Suprapubic skin (tissue), 4 donors: ENCODE data around the gene OR6N1. TPM values are rescaled to one million over a fixed set of nuclear protein-coding genes. Genes with fewer than 3 reads are reported as not detected.

ENCODE experiments used
- DNase-seq, 2 donors: peaks; one replicate each; pipeline ENCODE4 v3.0.0-alpha.2; 2019; ENCODE audit warnings: low spot score in 2 of 2
- H3K27ac ChIP-seq: fragments of 200-600 bp; sonication (generic); one replicate; pipeline ENCODE4 v1.5.1; 2019
- H3K27me3 ChIP-seq: fragments of 200-600 bp; sonication (generic); one replicate; pipeline ENCODE4 v1.5.1; 2019
- H3K36me3 ChIP-seq: fragments of 200-600 bp; sonication (generic); one replicate; pipeline ENCODE4 v1.5.1; 2019
- H3K4me1 ChIP-seq: fragments of 200-600 bp; sonication (generic); one replicate; pipeline ENCODE4 v1.5.1; 2019
- H3K4me3 ChIP-seq: fragments of 200-600 bp; sonication (generic); one replicate; pipeline ENCODE4 v1.5.1; 2019; ENCODE audit warnings: mild to moderate bottlenecking
- H3K9me3 ChIP-seq: fragments of 200-600 bp; sonication (generic); one replicate; pipeline ENCODE4 v1.5.1; 2019
- EP300 ChIP-seq: sonication (generic); formaldehyde crosslinking; IDR thresholded peaks from one replicate; pipeline ENCODE4 v1.6.1; 2017; ENCODE audit warnings: antibody characterized with exemption
- POLR2A ChIP-seq, 2 donors: fragments of 450-650 bp; IDR thresholded peaks; one replicate each; pipeline ENCODE4 v1.6.1; 2017; ENCODE audit warnings: antibody characterized with exemption in 2 of 2, mild to moderate bottlenecking in 2 of 2, moderate library complexity in 2 of 2
- POLR2AphosphoS5 ChIP-seq, 3 donors: sonication (generic); formaldehyde crosslinking; IDR thresholded peaks; one replicate each; pipeline ENCODE4 v1.6.1; 2017; ENCODE audit warnings: antibody characterized with exemption in 3 of 3
- WGBS: methylation state at CpG from one replicate; pipeline ENCODE4 v1.1.5; 2018; 5-methylcytosine and 5-hydroxymethylcytosine counted together
- total RNA-seq, 4 donors: library from RNA; depleted of rRNA; stranded (reverse); fragments of >200 nt; gene quantifications; one replicate each; pipeline ENCODE4 v1.1.0, GENCODE V29; 2016
- TF ChIP-seq, protein P1 (sequence below), 2 donors: fragments of 200-600 bp in 1 of 2; fragments of 450-650 bp in 1 of 2; sonication (generic) in 1 of 2; IDR thresholded peaks; one replicate each; pipeline ENCODE4 v1.5.1; 2016 to 2019; ENCODE audit warnings: antibody characterized with exemption in 2 of 2, mild to moderate bottlenecking in 1 of 2, moderate library complexity in 1 of 2

The OR6N1 gene
- total RNA-seq, 4 donors from 2014 or later, result not detected

DNA sequence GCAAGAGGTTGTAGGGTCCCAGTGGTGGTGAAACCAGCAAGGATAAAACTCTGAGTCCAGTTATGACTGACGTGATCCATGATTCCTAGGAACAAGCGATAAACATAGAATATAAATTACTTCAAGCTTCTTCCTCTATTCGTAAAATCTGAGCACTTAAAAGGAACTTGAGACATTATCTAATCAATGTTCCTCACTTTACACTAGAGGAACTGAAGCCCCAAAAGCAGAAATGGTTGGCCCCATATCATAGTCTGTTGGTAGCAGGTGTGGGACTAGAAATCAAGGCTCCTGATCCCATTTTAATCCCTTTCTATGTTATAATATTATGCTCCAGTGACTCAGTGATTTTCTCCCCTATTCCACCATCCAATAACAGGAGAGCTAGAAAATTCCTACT lies 37.3 kb upstream of the OR6N1 start:
- DNase-seq, result no peak
- Histone ChIP-seq H3K4me1 (no peaks in the 10 kb centered on the region), H3K9me3 (no peaks in the 10 kb centered on the region), H3K27me3 (no peaks in the 10 kb centered on the region), H3K27ac (no peak overlapping the region), H3K4me3 (no peak overlapping the region), H3K36me3 (no peaks in the 10 kb centered on the region)
- TF ChIP-seq POLR2AphosphoS5 (IDR thresholded peaks at IDR 0.05), result no peak
- TF ChIP-seq POLR2A (IDR thresholded peaks at IDR 0.05), result no peak
- TF ChIP-seq, protein P1, sequence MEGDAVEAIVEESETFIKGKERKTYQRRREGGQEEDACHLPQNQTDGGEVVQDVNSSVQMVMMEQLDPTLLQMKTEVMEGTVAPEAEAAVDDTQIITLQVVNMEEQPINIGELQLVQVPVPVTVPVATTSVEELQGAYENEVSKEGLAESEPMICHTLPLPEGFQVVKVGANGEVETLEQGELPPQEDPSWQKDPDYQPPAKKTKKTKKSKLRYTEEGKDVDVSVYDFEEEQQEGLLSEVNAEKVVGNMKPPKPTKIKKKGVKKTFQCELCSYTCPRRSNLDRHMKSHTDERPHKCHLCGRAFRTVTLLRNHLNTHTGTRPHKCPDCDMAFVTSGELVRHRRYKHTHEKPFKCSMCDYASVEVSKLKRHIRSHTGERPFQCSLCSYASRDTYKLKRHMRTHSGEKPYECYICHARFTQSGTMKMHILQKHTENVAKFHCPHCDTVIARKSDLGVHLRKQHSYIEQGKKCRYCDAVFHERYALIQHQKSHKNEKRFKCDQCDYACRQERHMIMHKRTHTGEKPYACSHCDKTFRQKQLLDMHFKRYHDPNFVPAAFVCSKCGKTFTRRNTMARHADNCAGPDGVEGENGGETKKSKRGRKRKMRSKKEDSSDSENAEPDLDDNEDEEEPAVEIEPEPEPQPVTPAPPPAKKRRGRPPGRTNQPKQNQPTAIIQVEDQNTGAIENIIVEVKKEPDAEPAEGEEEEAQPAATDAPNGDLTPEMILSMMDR (IDR thresholded peaks at IDR 0.05), result no peak
- TF ChIP-seq EP300, result no peak
- WGBS, result 72% methylated on average over 3 of the region's 3 CpGs

DNA sequence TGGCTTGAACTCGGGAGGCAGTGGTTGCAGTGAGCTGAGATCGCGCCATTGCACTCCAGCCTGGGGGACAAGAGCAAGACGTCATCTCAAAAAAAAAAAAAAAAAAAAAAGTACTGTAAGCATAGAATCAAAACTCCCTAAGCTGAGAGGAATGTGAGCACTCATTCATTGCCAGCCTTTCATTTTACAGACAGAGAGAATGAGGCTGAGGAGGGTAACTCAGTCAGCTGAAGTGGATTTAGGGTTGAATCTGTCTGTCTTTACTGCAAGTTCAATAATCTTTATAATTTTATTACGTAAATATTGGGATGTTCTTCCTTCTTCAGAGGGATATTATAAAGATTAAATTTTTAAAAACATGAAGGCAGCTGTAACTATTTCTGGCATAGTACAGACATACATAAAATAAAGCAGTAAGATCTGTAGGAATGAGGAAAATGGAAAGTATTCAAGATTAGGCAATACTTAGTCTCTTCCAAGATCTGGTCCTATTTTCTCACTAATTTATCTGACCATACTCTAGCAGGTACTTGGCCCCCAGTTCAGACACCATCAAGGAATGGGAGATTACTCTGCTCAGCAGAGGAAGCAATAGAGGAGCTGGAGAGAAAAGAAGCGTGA lies 35.0 kb upstream of the OR6N1 start:
- 52% methylated on average over 6 of the region's 6 CpGs for WGBS

DNA sequence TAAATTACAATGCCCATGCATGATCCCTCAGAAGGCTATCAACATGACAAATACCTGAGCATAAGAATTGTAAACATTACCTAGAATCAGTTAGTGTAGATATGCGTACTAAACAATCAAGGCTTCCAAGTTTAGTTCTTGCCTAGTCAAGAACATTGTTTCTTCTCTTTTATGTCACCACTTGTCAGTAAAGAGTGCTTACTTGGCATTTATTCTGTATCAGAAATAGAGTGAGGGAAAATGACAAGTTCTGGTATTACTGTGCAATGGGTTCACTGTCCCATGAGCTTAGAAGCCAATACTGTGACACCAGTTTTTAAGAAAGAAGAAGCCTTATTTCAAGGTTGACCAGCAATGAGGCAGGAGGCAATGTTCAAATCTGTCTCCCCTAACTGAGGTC lies 31.7 kb upstream of the OR6N1 start:
- TF ChIP-seq, protein P1 (IDR thresholded peaks at IDR 0.05), result no peak
- no peak for TF ChIP-seq EP300
- TF ChIP-seq POLR2A (IDR thresholded peaks at IDR 0.05), result no peak
- TF ChIP-seq POLR2AphosphoS5 (IDR thresholded peaks at IDR 0.05), result no peak
- H3K9me3 ChIP-seq, result no peaks in the 10 kb centered on the region
- 76% methylated on average over 1 of the region's 1 CpG for WGBS
- H3K36me3 ChIP-seq, result no peaks in the 10 kb centered on the region
- no peak overlapping the region for H3K4me3 ChIP-seq
- no peak overlapping the region for H3K27ac ChIP-seq
- H3K27me3 ChIP-seq, result no peaks in the 10 kb centered on the region
- no peaks in the 10 kb centered on the region for H3K4me1 ChIP-seq
- no peak for DNase-seq

More for the DNA sequence above, 35.0 kb upstream of the OR6N1 start:
- H3K9me3 ChIP-seq, result no peaks in the 10 kb centered on the region
- no peak overlapping the region for H3K4me3 ChIP-seq
- H3K4me1 ChIP-seq, result no peaks in the 10 kb centered on the region
- no peak for TF ChIP-seq POLR2A (IDR thresholded peaks at IDR 0.05)
- no peak for TF ChIP-seq EP300
- TF ChIP-seq, protein P1 (IDR thresholded peaks at IDR 0.05), result no peak
- no peak for TF ChIP-seq POLR2AphosphoS5 (IDR thresholded peaks at IDR 0.05)
- H3K27ac ChIP-seq, result no peak overlapping the region
- no peaks in the 10 kb centered on the region for H3K27me3 ChIP-seq
- H3K36me3 ChIP-seq, result no peaks in the 10 kb centered on the region
- no peak for DNase-seq

DNA sequence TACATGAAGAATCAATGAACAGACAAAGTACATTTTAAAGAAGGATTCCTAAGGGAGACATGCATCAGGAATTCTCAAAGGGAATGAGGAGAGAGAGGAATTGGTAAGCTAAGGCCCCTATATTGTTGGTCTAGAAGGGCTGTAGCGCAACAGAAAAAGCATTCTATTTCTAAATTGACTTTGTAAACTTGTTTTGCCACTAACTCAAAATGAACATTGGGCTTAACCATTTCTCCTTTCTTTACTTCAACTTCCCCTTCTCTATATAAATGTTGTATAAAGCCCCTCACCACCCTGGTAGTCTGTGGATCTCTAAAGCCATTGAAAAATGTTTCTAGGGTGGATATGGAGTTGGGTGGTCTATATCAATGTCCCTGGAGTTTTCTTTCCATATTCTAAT lies 29.4 kb upstream of the OR6N1 start:
- H3K4me3 ChIP-seq, result no peak overlapping the region
- no peaks in the 10 kb centered on the region for H3K36me3 ChIP-seq
- 85% methylated on average over 1 of the region's 1 CpG for WGBS
- no peak for TF ChIP-seq POLR2A (IDR thresholded peaks at IDR 0.05)
- H3K4me1 ChIP-seq, result no peaks in the 10 kb centered on the region
- no peak for DNase-seq
- H3K9me3 ChIP-seq, result no peaks in the 10 kb centered on the region
- H3K27ac ChIP-seq, result no peak overlapping the region
- H3K27me3 ChIP-seq, result no peaks in the 10 kb centered on the region

DNA sequence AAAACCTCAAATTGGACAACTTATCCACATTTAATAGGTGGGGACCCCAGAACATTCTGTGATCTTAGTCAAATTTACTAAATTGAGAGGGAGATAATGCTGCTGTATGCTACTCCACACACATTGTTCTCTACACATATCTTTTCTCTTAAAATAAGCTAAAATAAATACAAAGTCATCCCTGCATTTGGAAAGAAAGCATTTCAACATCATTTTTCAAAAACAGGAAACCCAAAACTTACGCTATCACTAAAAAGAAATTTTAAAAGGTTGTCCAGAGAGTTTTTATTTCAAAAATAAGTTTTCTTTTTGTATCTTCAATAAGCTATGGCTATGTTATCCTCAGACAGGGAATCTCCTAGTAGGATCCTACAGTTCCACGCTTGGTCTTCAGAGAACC lies 28.5 kb upstream of the OR6N1 start:
- Histone ChIP-seq H3K9me3 (no peaks in the 10 kb centered on the region), H3K27ac (no peak overlapping the region), H3K36me3 (no peaks in the 10 kb centered on the region), H3K27me3 (no peaks in the 10 kb centered on the region), H3K4me1 (no peaks in the 10 kb centered on the region), H3K4me3 (no peak overlapping the region)
- TF ChIP-seq POLR2AphosphoS5 (IDR thresholded peaks at IDR 0.05) (no peak), EP300 (no peak), POLR2A (IDR thresholded peaks at IDR 0.05) (no peak)
- TF ChIP-seq, protein P1 (IDR thresholded peaks at IDR 0.05), result no peak
- 86% methylated on average over 2 of the region's 2 CpGs for WGBS
- DNase-seq, result no peak

DNA sequence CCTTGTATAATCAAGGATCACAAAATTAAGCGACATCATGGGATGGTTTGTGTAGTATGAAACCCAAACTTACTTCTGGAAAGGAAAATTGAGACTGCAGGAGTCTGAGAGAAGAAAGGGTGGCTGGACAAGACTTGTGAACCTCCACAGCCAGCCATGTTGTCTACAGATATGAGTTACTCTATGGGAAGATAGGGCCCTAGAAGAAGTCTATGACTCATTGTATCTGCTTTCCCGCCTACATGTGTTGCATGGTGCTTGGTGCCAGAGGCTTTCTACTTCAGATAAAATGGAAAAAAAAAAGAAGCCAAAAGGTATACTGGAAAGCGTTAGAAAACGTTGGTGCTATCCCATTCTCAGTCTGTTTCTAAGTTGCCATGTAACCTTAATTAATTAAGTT lies 27.7 kb upstream of the OR6N1 start:
- no peaks in the 10 kb centered on the region for H3K9me3 ChIP-seq
- H3K4me1 ChIP-seq, result no peaks in the 10 kb centered on the region
- no peaks in the 10 kb centered on the region for H3K36me3 ChIP-seq
- no peaks in the 10 kb centered on the region for H3K27me3 ChIP-seq
- 72% methylated on average over 4 of the region's 4 CpGs for WGBS
- no peak for DNase-seq
- no peak overlapping the region for H3K4me3 ChIP-seq
- no peak overlapping the region for H3K27ac ChIP-seq
- TF ChIP-seq, protein P1 (IDR thresholded peaks at IDR 0.05), result no peak
- TF ChIP-seq POLR2AphosphoS5 (IDR thresholded peaks at IDR 0.05) (no peak), EP300 (no peak), POLR2A (IDR thresholded peaks at IDR 0.05) (no peak)
